Neural progenitor cell (in vitro differentiated cells): Measurements from ENCODE around the gene MYCN. TPM values are rescaled to one million over a fixed set of nuclear protein-coding genes. Genes with fewer than 3 reads are reported as not detected.

Experiments
- DNase-seq: peaks from one replicate; pipeline ENCODE4 v3.0.0-alpha.2; 2016; ENCODE audit warnings: low spot score
- H2AFZ ChIP-seq: fragments of 200-600 bp; sonication (generic); replicated peaks from 2 replicates; pipeline ENCODE4 v1.6.1; 2016; ENCODE audit warnings: antibody characterized with exemption
- H3F3A ChIP-seq: fragments of 200-600 bp; sonication (generic); 2 replicates; pipeline ENCODE4 v1.6.1; 2016; ENCODE audit warnings: antibody characterized with exemption, low read depth
- H3K27ac ChIP-seq: fragments of 200-600 bp; sonication (generic); 2 replicates; pipeline ENCODE4 v1.5.1; 2016; ENCODE audit warnings: mild to moderate bottlenecking
- H3K27me3 ChIP-seq: fragments of 200-600 bp; sonication (generic); 2 replicates; pipeline ENCODE4 v1.6.1; 2016; ENCODE audit warnings: mild to moderate bottlenecking, moderate library complexity
- H3K36me3 ChIP-seq: fragments of 200-600 bp; sonication (generic); 2 replicates; pipeline ENCODE4 v1.5.1; 2016
- H3K4me1 ChIP-seq: fragments of 200-600 bp; sonication (generic); 2 replicates; pipeline ENCODE4 v1.6.1; 2016; ENCODE audit warnings: mixed run types
- H3K4me2 ChIP-seq: fragments of 200-600 bp; sonication (generic); 2 replicates; pipeline ENCODE4 v1.6.1; 2016
- H3K4me3 ChIP-seq: fragments of 200-600 bp; sonication (generic); 2 replicates; pipeline ENCODE4 v1.5.1; 2016
- H3K79me2 ChIP-seq: fragments of 200-600 bp; sonication (generic); 2 replicates; pipeline ENCODE4 v1.6.1; 2016; ENCODE audit warnings: low read depth
- H3K9ac ChIP-seq: fragments of 200-600 bp; sonication (generic); 2 replicates; pipeline ENCODE4 v1.6.1; 2016
- H3K9me3 ChIP-seq: fragments of 200-600 bp; sonication (generic); 2 replicates; pipeline ENCODE4 v1.5.1; 2016; ENCODE audit warnings: low read depth
- H4K20me1 ChIP-seq: fragments of 200-600 bp; sonication (generic); 2 replicates; pipeline ENCODE4 v1.6.1; 2016; ENCODE audit warnings: low read depth
- H3K27ac Mint-ChIP-seq: 3 replicates; pipeline ENCODE4 v1.8.0; 2021; ENCODE audit warnings: mixed read lengths
- H3K27me3 Mint-ChIP-seq: 2 replicates; pipeline ENCODE4 v1.8.0; 2022; ENCODE audit warnings: low read depth, mild to moderate bottlenecking, inconsistent platforms, moderate library complexity, mixed read lengths; ENCODE audit not compliant: insufficient read depth
- H3K36me3 Mint-ChIP-seq: 3 replicates; pipeline ENCODE4 v1.8.0; 2021; ENCODE audit warnings: mixed read lengths
- H3K4me1 Mint-ChIP-seq: 3 replicates; pipeline ENCODE4 v1.8.0; 2021; ENCODE audit warnings: mixed read lengths
- H3K4me3 Mint-ChIP-seq: 3 replicates; pipeline ENCODE4 v1.8.0; 2021; ENCODE audit warnings: mild to moderate bottlenecking, moderate library complexity, mixed read lengths
- H3K9me3 Mint-ChIP-seq: 3 replicates; pipeline ENCODE4 v1.8.0; 2020; ENCODE audit warnings: mixed read lengths
- CTCF ChIP-seq: fragments of 200-600 bp; sonication (generic); IDR thresholded peaks from 2 replicates; pipeline ENCODE4 v1.5.1; 2017; ENCODE audit warnings: antibody characterized with exemption, mild to moderate bottlenecking
- EZH2 ChIP-seq: fragments of 200-600 bp; sonication (generic); IDR thresholded peaks from 2 replicates; pipeline ENCODE4 v1.6.1; 2017; ENCODE audit warnings: antibody characterized with exemption, mild to moderate bottlenecking, moderate library complexity
- EZH2phosphoT487 ChIP-seq: fragments of 200-600 bp; sonication (generic); IDR thresholded peaks from 2 replicates; pipeline ENCODE4 v1.6.1; 2017; ENCODE audit warnings: antibody characterized with exemption
- total RNA-seq: library from RNA; depleted of rRNA; stranded (reverse); fragments of >200 nt; gene quantifications from 2 replicates; pipeline ENCODE4 v1.2.3, GENCODE V29; 2015; ENCODE audit warnings: low replicate concordance

MYCN gene
- total RNA-seq, 1 donor from 2014 or later, result 24.7 TPM

DNA sequence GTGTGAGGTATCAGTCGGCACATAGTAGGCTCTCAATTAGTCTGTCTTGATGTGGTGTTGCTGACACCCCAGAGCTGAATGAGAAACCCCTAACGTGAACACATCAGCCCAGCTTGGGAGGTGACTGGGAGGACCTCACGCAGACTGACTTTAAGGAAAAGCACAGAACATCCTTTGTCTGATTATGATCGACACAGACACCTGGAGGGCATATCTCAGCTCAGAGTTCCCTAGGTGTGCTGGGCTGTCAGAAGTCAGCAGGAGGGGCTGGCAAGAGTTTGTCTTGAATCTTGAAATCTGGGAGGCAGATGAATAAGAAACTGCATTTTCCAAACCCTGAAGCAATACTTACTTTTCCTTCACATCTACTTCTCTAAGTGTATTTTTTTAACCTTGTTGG is 16.8 kb upstream of the MYCN start:
- no peak overlapping the region for H3K27ac ChIP-seq
- no peak overlapping the region for H2AFZ ChIP-seq
- H3K9me3 ChIP-seq, result no peaks in the 10 kb centered on the region
- Mint-ChIP-seq H3K27me3 (peaks cover 6% of the 10 kb centered on the region), H3K9me3 (no peaks in the 10 kb centered on the region), H3K4me1 (peaks cover 13% of the 10 kb centered on the region), H3K36me3 (no peaks in the 10 kb centered on the region), H3K4me3 (no peak overlapping the region), H3K27ac (no peak overlapping the region)
- no peak overlapping the region for H3K9ac ChIP-seq
- H3F3A ChIP-seq, result no peaks in the 10 kb centered on the region
- no peaks in the 10 kb centered on the region for H3K36me3 ChIP-seq
- no peak for DNase-seq
- TF ChIP-seq EZH2, result no peak
- no peak for TF ChIP-seq CTCF
- no peak for TF ChIP-seq EZH2phosphoT487
- H3K4me2 ChIP-seq, result no peak overlapping the region
- no peaks in the 10 kb centered on the region for H4K20me1 ChIP-seq
- no peaks in the 10 kb centered on the region for H3K79me2 ChIP-seq
- H3K4me3 ChIP-seq, result no peak overlapping the region
- no peaks in the 10 kb centered on the region for H3K27me3 ChIP-seq
- H3K4me1 ChIP-seq, result peaks cover 6% of the 10 kb centered on the region

DNA sequence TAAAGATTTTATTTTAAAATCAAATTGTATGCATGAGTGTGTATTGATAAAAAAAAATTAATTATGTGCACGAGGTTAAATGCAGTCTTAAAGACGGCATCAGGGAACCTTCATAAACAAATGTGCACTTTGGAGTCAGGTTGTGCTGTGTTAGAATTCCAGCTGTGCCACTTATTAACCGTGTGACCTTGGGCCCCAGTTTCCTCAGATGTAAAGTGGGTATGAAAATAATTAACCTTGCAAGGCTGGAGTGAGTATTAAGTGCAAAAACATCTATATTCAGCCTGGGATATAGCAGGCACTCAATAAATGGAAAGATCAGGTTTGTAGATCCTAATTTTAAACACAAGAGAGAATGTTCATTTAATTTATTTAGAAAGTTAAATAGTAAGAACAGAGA is 14.5 kb upstream of the MYCN start:
- no peak overlapping the region for H3K27ac Mint-ChIP-seq
- TF ChIP-seq EZH2 (no peak), EZH2phosphoT487 (no peak), CTCF (no peak)
- no peaks in the 10 kb centered on the region for H3K36me3 Mint-ChIP-seq
- Histone ChIP-seq H3K9ac (no peak overlapping the region), H3K79me2 (no peaks in the 10 kb centered on the region), H3K4me1 (peaks cover 6% of the 10 kb centered on the region), H3K9me3 (no peaks in the 10 kb centered on the region), H3K36me3 (no peaks in the 10 kb centered on the region), H3K27ac (no peak overlapping the region), H3K4me3 (no peak overlapping the region), H3K4me2 (no peak overlapping the region), H3K27me3 (no peaks in the 10 kb centered on the region), H3F3A (no peaks in the 10 kb centered on the region), H2AFZ (no peak overlapping the region), H4K20me1 (no peaks in the 10 kb centered on the region)
- H3K4me3 Mint-ChIP-seq, result no peak overlapping the region
- DNase-seq, result no peak
- peaks cover under 1% of the 10 kb centered on the region for H3K9me3 Mint-ChIP-seq
- H3K27me3 Mint-ChIP-seq, result peaks cover 6% of the 10 kb centered on the region
- peaks cover 13% of the 10 kb centered on the region for H3K4me1 Mint-ChIP-seq

DNA sequence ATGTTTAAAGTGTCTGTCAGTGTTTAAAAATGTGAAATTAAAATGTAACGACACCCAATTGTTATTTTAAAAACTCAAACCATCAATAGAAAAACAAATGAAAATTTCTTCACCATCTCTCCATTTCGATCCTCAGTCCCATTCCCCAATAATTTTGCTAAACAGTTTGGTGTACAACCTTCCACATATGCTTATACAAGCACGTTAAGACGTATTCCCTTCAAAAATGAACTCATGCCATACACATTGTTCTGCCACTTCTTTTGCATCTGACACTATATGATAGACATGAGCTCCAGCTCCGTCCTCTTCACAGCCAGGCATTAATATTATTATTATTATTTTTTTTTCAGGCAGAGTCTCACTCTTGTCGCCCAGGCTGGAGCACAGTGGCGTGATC is 14.1 kb upstream of the MYCN start:
- H3K9ac ChIP-seq, result no peak overlapping the region
- H3K36me3 ChIP-seq, result no peaks in the 10 kb centered on the region
- Mint-ChIP-seq H3K27me3 (peaks cover 6% of the 10 kb centered on the region), H3K9me3 (peaks cover 2% of the 10 kb centered on the region), H3K4me1 (peaks cover 13% of the 10 kb centered on the region), H3K27ac (no peak overlapping the region), H3K4me3 (no peak overlapping the region), H3K36me3 (no peaks in the 10 kb centered on the region)
- no peak overlapping the region for H2AFZ ChIP-seq
- H3K79me2 ChIP-seq, result no peaks in the 10 kb centered on the region
- TF ChIP-seq EZH2, result no peak
- TF ChIP-seq EZH2phosphoT487, result no peak
- TF ChIP-seq CTCF, result no peak
- no peaks in the 10 kb centered on the region for H3F3A ChIP-seq
- H3K4me3 ChIP-seq, result no peak overlapping the region
- H3K4me2 ChIP-seq, result no peak overlapping the region
- no peak for DNase-seq
- no peaks in the 10 kb centered on the region for H3K27me3 ChIP-seq
- no peaks in the 10 kb centered on the region for H3K9me3 ChIP-seq
- H4K20me1 ChIP-seq, result no peaks in the 10 kb centered on the region
- peaks cover 6% of the 10 kb centered on the region for H3K4me1 ChIP-seq
- H3K27ac ChIP-seq, result no peak overlapping the region
